Mucosa of descending colon (tissue), 3 donors: ENCODE results near the gene KMT5C. TPM values are rescaled to one million over a fixed set of nuclear protein-coding genes. Genes with fewer than 3 reads are reported as not detected.

Source experiments
- ATAC-seq: fragments of 200-7000 bp; cut with Tn5 transposase; one replicate; pipeline ENCODE4 v1.9.1; 2020; ENCODE audit warnings: mild to moderate bottlenecking, moderate library complexity
- DNase-seq, 3 donors: peaks; one replicate each; pipeline ENCODE4 v3.0.0-alpha.2; 2020
- H3K36me3 ChIP-seq: fragments of 200-600 bp; one replicate; pipeline ENCODE4 v1.8.0; 2021; ENCODE audit warnings: low read depth, mild to moderate bottlenecking
- H3K4me1 ChIP-seq: fragments of 200-600 bp; one replicate; pipeline ENCODE4 v1.8.0; 2021; ENCODE audit warnings: low read depth, mild to moderate bottlenecking
- H3K4me3 ChIP-seq: fragments of 200-600 bp; one replicate; pipeline ENCODE4 v1.8.0; 2021; ENCODE audit warnings: mild to moderate bottlenecking
- H3K9me3 ChIP-seq: fragments of 200-600 bp; one replicate; pipeline ENCODE4 v1.8.0; 2021; ENCODE audit warnings: mild to moderate bottlenecking
- CTCF ChIP-seq: fragments of 200-600 bp; IDR thresholded peaks from one replicate; pipeline ENCODE4 v1.8.0; 2022; ENCODE audit warnings: antibody characterized with exemption, mild to moderate bottlenecking
- intact Hi-C, 2 donors: fragments of 100-400 bp; cut with DNase I in 1 of 2; cut with micrococcal nuclease in 1 of 2; formaldehyde crosslinking; loops; one replicate each; pipeline versions ENCODE4 v1.11.0 to v1.11.1; 2022; cut with DNase I, micrococcal nuclease
- total RNA-seq, 3 donors: library from RNA; stranded (reverse); fragmentation: NEBNext Ultra II Directional in 2 of 3; extraction: Animal tissue kit (Norgen Biotek cat#: 25700) in 2 of 3; gene quantifications; one replicate each; pipeline versions ENCODE4 v1.2.1 to v1.2.4, GENCODE V29; 2021 to 2023
- donor health status: DM: no; HTN: no; CAD: no; lungs with moderate emphysema.
- donor health status: DM: no; HTN: no; CAD: no.
- donor health status: DM: no; HTN: yes; CAD: no.

Gene KMT5C
- total RNA-seq, 3 donors from 2014 or later: 14.7 to 19.3 (median 16.5) TPM

- ATAC-seq: no peak
Observed at GRCh38 chr19:55391191-55391670, 51.6 kb downstream of the KMT5C start.

GRCh38 chr19:55391702-55392615 lies 52.3 kb downstream of the KMT5C start:
- Histone ChIP-seq H3K9me3 (no peaks in the 10 kb centered on the region), H3K36me3 (no peaks in the 10 kb centered on the region), H3K4me3 (no peak overlapping the region), H3K4me1 (peaks cover 20% of the 10 kb centered on the region)
- DNase-seq (no peak), ATAC-seq (no peak)
- intact Hi-C loops: no loop called here
- no peak for TF ChIP-seq CTCF

More at GRCh38 chr19:55391191-55391670, 51.6 kb downstream of the KMT5C start:
- Histone ChIP-seq H3K9me3 (no peaks in the 10 kb centered on the region), H3K4me3 (no peak overlapping the region), H3K36me3 (no peaks in the 10 kb centered on the region), H3K4me1 (peaks cover 24% of the 10 kb centered on the region)
- intact Hi-C loops: no loop called here
- TF ChIP-seq CTCF: no peak
- no peak for DNase-seq

GRCh38 chr19:55392820-55393761 lies 53.4 kb downstream of the KMT5C start:
- DNase-seq: no peak
- Histone ChIP-seq H3K36me3 (no peaks in the 10 kb centered on the region), H3K9me3 (no peaks in the 10 kb centered on the region), H3K4me1 (peaks cover 9% of the 10 kb centered on the region), H3K4me3 (no peak overlapping the region)
- no peak for ATAC-seq
- no peak for TF ChIP-seq CTCF
- intact Hi-C loops: no loop called here

Other genes with a start within 250 kb of the KMT5C start
- gene PPP1R12C, start 222.2 kb upstream of the KMT5C start, total RNA-seq: 100 to 1,000 TPM in 2 of 3 donors, 10 to 100 TPM in 1; 99.8 to 236 (median 112) TPM
- 1 to 10 TPM in 1 of 3 donors, under 1 TPM in 2; 0.63 to 1.1 (median 0.65) TPM for gene TNNT1, start 190.7 kb upstream of the KMT5C start, total RNA-seq
- 1 to 10 TPM in 1 of 3 donors, not detected in 2; 2.2 TPM for gene TNNI3, start 182.1 kb upstream of the KMT5C start, total RNA-seq
- 1 to 10 TPM in 1 of 3 donors, under 1 TPM in 2; 0.54 to 1.0 (median 0.69) TPM for gene DNAAF3, start 173.3 kb upstream of the KMT5C start, total RNA-seq
- 1 to 10 TPM; 1.0 to 2.9 (median 1.2) TPM for gene SYT5, start 159.6 kb upstream of the KMT5C start, total RNA-seq
- gene PTPRH, start 130.4 kb upstream of the KMT5C start, total RNA-seq: 100 to 1,000 TPM in 1 of 3 donors, 10 to 100 TPM in 2; 62.3 to 181 (median 94.8) TPM
- gene TMEM86B, start 111.1 kb upstream of the KMT5C start, total RNA-seq: 1 to 10 TPM; 3.4 to 4.5 (median 3.7) TPM
- gene PPP6R1, start 80.9 kb upstream of the KMT5C start, total RNA-seq: 10 to 100 TPM; 60.0 to 72.9 (median 65.9) TPM
- gene HSPBP1, start 59.8 kb upstream of the KMT5C start, total RNA-seq: 10 to 100 TPM; 25.6 to 36.0 (median 29.5) TPM
- gene BRSK1, start 55.9 kb upstream of the KMT5C start, total RNA-seq: 10 to 100 TPM in 1 of 3 donors, 1 to 10 TPM in 2; 1.6 to 18.1 (median 1.9) TPM
- 10 to 100 TPM; 31.6 to 62.1 (median 36.4) TPM for gene TMEM150B, start 14.5 kb upstream of the KMT5C start, total RNA-seq
- gene COX6B2, start 14.8 kb downstream of the KMT5C start, total RNA-seq: 10 to 100 TPM; 16.6 to 30.0 (median 17.2) TPM
- not detected for gene GARIN5B, start 23.4 kb downstream of the KMT5C start, total RNA-seq
- gene IL11, start 30.6 kb downstream of the KMT5C start, total RNA-seq: under 1 TPM; 0.24 to 0.32 (median 0.29) TPM
- gene TMEM190, start 37.0 kb downstream of the KMT5C start, total RNA-seq: not detected
- 10 to 100 TPM; 31.4 to 84.2 (median 68.0) TPM for gene TMEM238, start 44.4 kb downstream of the KMT5C start, total RNA-seq
- gene RPL28, start 46.1 kb downstream of the KMT5C start, total RNA-seq: 1,000 to 10,000 TPM in 2 of 3 donors, 100 to 1,000 TPM in 1; 942 to 1,365 (median 1,241) TPM
- gene UBE2S, start 67.9 kb downstream of the KMT5C start, total RNA-seq: 10 to 100 TPM; 14.0 to 41.6 (median 23.0) TPM
- under 1 TPM in 1 of 3 donors, not detected in 2; 0.35 TPM for gene SHISA7, start 103.4 kb downstream of the KMT5C start, total RNA-seq
- 10 to 100 TPM; 65.8 to 88.4 (median 86.9) TPM for gene ISOC2, start 121.8 kb downstream of the KMT5C start, total RNA-seq
- not detected for gene C19orf85, start 124.9 kb downstream of the KMT5C start, total RNA-seq
- 10 to 100 TPM in 1 of 3 donors, 1 to 10 TPM in 2; 6.8 to 11.1 (median 7.9) TPM for gene ZNF628, start 136.7 kb downstream of the KMT5C start, total RNA-seq
- 10 to 100 TPM in 1 of 3 donors, 1 to 10 TPM in 2; 3.9 to 21.7 (median 5.5) TPM for gene NAT14, start 145.3 kb downstream of the KMT5C start, total RNA-seq
- gene SSC5D, start 148.6 kb downstream of the KMT5C start, total RNA-seq: 10 to 100 TPM in 1 of 3 donors, 1 to 10 TPM in 2; 2.6 to 35.0 (median 4.0) TPM
- gene SBK2, start 197.3 kb downstream of the KMT5C start, total RNA-seq: not detected
- under 1 TPM in 2 of 3 donors, not detected in 1; 0.34 to 0.54 TPM for gene SBK3, start 205.7 kb downstream of the KMT5C start, total RNA-seq
- 10 to 100 TPM in 1 of 3 donors, 1 to 10 TPM in 2; 6.2 to 13.6 (median 7.2) TPM for gene ZNF579, start 241.0 kb downstream of the KMT5C start, total RNA-seq